Pancreas (tissue), 10 donors: ENCODE results near the gene FUT6. TPM values are rescaled to one million over a fixed set of nuclear protein-coding genes. Genes with fewer than 3 reads are reported as not detected.
"Not testable (repeated sequence)": the region's sequence is repeated elsewhere in the genome, so short reads cannot be mapped to it uniquely, and the experiment has no call there.

Experiments used
- ATAC-seq, 4 donors: fragments of 200-7000 bp; cut with Tn5 transposase; one replicate each; pipeline versions ENCODE4 v1.8.0 to v1.9.1; 2020; ENCODE audit warnings: mild to moderate bottlenecking in 4 of 4, moderate library complexity in 4 of 4
- DNase-seq, 6 donors: peaks; one replicate each; pipeline ENCODE4 v3.0.0-alpha.2; 2020
- FAIRE-seq: peaks from 2 replicates; lab custom pipeline; 2012; peaks lifted over from hg19 to GRCh38; lab: Jason Lieb, UNC
- H3K27ac ChIP-seq, 4 donors: fragments of 200-600 bp; sonication (generic); 1 replicate in 3 of 4; 2 replicates in 1 of 4; pipeline versions ENCODE4 v1.5.0 to v1.8.0; 2020
- H3K27me3 ChIP-seq, 4 donors: fragments of 200-600 bp; one replicate each; pipeline ENCODE4 v1.8.0; 2021
- H3K36me3 ChIP-seq, 3 donors: fragments of 200-600 bp; sonication (generic) in 1 of 3; one replicate each; pipeline versions ENCODE4 v1.5.0 to v1.8.0; 2020 to 2021
- H3K4me1 ChIP-seq, 3 donors: fragments of 200-600 bp; one replicate each; pipeline ENCODE4 v1.8.0; 2021
- H3K4me3 ChIP-seq, 4 donors: fragments of 200-600 bp; sonication (generic) in 2 of 4; one replicate each; pipeline versions ENCODE4 v1.5.0 to v1.8.0; 2020 to 2021
- H3K9me3 ChIP-seq, 4 donors: fragments of 200-600 bp; one replicate each; pipeline ENCODE4 v1.8.0; 2021
- CTCF ChIP-seq, 4 donors: fragments of 200-600 bp; sonication (generic) in 3 of 4; IDR thresholded peaks; one replicate each; pipeline versions ENCODE4 v1.5.0 to v1.8.0; 2021; ENCODE audit warnings: antibody characterized with exemption in 4 of 4
- WGBS, 2 donors: extraction: QIAGEN DNeasy Blood & Tissue Kit; methylation state at CpG; one replicate each; pipeline ENCODE4 v1.1.7; 2013; 5-methylcytosine and 5-hydroxymethylcytosine counted together
- intact Hi-C, 3 donors: fragments of 100-400 bp; cut with DNase I; formaldehyde crosslinking; loops; one replicate each; pipeline versions ENCODE4 v1.11.1 to v1.14.2; 2022
- polyA plus RNA-seq, 2 donors: library from polyadenylated mRNA; stranded (reverse); fragments of 200-250 nt; gene quantifications; one replicate each; pipeline ENCODE4 v1.2.3, GENCODE V29; 2013
- total RNA-seq, 6 donors: library from RNA; stranded (reverse); fragmentation: NEBNext Ultra II Directional in 4 of 6; extraction: Animal tissue kit (Norgen Biotek cat#: 25700) in 4 of 6; gene quantifications; one replicate each; pipeline versions ENCODE4 v1.2.1 to v1.2.4, GENCODE V29; 2021 to 2023
- donor health status: healthy with polysubstance abuse.
- donor health status: DM: no; HTN: no; CAD: no; lungs with moderate emphysema.
- donor health status: DM: no; HTN: no; CAD: no.
- donor health status: control.
- donor health status: control.
- donor health status: Bipolar disorder and iron deficiency.
- donor health status: DM: yes; HTN: yes; CAD: no.
- donor health status: DM: no; HTN: no; CAD: no.
- donor health status: DM: no; HTN: no; CAD: no.
- donor health status: DM: yes; HTN: yes; CAD: no.

Gene FUT6
- total and polyA plus RNA-seq, 8 donors, result 1.9 to 8.7 (median 3.0) TPM

GRCh38 chr19:5844456-5845433 is 5.2 kb upstream of the FUT6 start:
- DNase-seq, result no peak
- Histone ChIP-seq H3K27me3 (no peaks in the 10 kb centered on the region), H3K4me1 (no peaks in the 10 kb centered on the region), H3K9me3 (no peaks in the 10 kb centered on the region), H3K4me3 (no peak overlapping the region), H3K36me3 (no peaks in the 10 kb centered on the region), H3K27ac (no peak overlapping the region)
- WGBS, 2 donors, result 76 to 87% methylated on average over 24 of the region's 24 CpGs
- ATAC-seq, result no peak
- no peak for TF ChIP-seq CTCF (IDR thresholded peaks at IDR 0.05)
- no peak for FAIRE-seq
- intact Hi-C loops, result no loop called here

GRCh38 chr19:5843295-5843927 is 3.9 kb upstream of the FUT6 start:
- 84 to 91% methylated on average over 21 of the region's 21 CpGs for WGBS, 2 donors
- no peak for DNase-seq
- Histone ChIP-seq H3K27me3 (no peaks in the 10 kb centered on the region), H3K4me1 (no peaks in the 10 kb centered on the region), H3K4me3 (no peak overlapping the region), H3K36me3 (no peaks in the 10 kb centered on the region), H3K9me3 (no peaks in the 10 kb centered on the region), H3K27ac (no peak overlapping the region)
- ATAC-seq, result no peak
- no peak for TF ChIP-seq CTCF (IDR thresholded peaks at IDR 0.05)
- no peak for FAIRE-seq
- intact Hi-C loops, result no loop called here

- H3K36me3 ChIP-seq, H3K4me3 ChIP-seq, H3K27me3 ChIP-seq, FAIRE-seq, intact Hi-C loops, H3K27ac ChIP-seq, DNase-seq, H3K4me1 ChIP-seq, ATAC-seq, H3K9me3 ChIP-seq: not testable (repeated sequence)
- 47 to 66% methylated on average over 5 to 6 of the region's 6 CpGs for WGBS, 2 donors
These were observed 2.2 kb upstream of the FUT6 start for GRCh38 chr19:5841735-5842111.

- Histone ChIP-seq H3K9me3 (no peaks in the 10 kb centered on the region), H3K27me3 (no peaks in the 10 kb centered on the region), H3K36me3 (no peaks in the 10 kb centered on the region), H3K27ac (peak overlapping the region; percentile 45 to 78 (median 64)), H3K4me1 (no peaks in the 10 kb centered on the region), H3K4me3 (peak overlapping the region in 2 of 4 donors; percentile 9 to 18)
- peak; percentile 48 to 77 (median 64) for ATAC-seq
- 52 to 55% methylated on average over 20 of the region's 20 CpGs for WGBS, 2 donors
- intact Hi-C loops, result no loop called here
- no peak for DNase-seq
- FAIRE-seq, result no peak
- no peak for TF ChIP-seq CTCF (IDR thresholded peaks at IDR 0.05)
These were observed 993 bp downstream of the FUT6 start for GRCh38 chr19:5838353-5839064.

- intact Hi-C loops, result no loop called here
- peak; percentile 28 to 67 (median 54) for ATAC-seq
- Histone ChIP-seq H3K4me3 (peak overlapping the region in 2 of 4 donors; percentile 9 to 18), H3K4me1 (no peaks in the 10 kb centered on the region), H3K9me3 (no peaks in the 10 kb centered on the region), H3K36me3 (no peaks in the 10 kb centered on the region), H3K27ac (peak overlapping the region; percentile 45 to 78 (median 64)), H3K27me3 (no peaks in the 10 kb centered on the region)
- DNase-seq, result no peak
- no peak for FAIRE-seq
- WGBS, 2 donors, result 16 to 18% methylated on average over 15 of the region's 15 CpGs
- no peak for TF ChIP-seq CTCF (IDR thresholded peaks at IDR 0.05)
These were observed 1.6 kb downstream of the FUT6 start for GRCh38 chr19:5837761-5838352.
